ENCODE data around the gene CCDC88C. TPM values are rescaled to one million over a fixed set of nuclear protein-coding genes. Genes with fewer than 3 reads are reported as not detected.

The CCDC88C gene
- total RNA-seq, 1 donor: 0.36 TPM

DNA sequence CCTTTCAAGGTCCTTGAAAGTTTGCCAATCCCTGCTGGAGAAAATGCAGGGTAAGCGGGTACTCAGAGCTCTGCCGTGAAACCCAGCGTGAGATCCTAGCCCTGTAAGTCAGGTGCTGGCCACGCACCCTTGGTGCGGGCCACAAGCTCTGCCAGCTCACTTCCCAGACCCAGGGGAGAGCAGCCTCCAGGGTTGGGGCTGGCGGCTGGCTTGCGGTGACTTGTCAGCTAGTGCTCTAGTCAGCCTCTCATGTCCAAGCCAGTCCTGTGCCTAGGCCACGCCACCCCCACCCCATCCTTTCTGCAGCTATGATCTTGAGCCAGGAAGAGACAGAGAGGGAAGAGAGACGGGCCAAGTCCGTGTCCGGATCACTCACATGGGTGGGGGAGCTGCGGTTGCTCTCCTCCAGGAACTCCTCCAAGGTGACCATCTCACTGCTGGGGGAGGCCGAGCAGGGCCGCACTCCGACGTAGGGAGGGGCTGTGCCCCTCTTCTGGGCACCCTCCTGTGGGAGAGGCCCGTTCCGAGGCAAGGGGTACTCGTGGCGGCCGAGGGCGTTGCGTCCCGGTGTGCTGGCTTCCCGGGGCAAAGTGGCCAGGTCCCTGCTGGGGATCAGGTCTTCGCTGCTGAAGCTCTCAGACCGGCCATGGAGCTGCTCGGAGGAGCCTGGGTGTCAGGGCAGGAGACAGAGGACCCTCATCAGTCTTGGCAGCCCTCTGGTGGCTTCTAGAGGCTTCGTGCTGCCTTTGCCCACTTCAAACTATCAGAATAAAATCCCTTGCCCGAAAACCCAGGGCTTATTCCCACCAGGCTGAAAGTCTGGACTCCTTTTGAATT lies 139.9 kb downstream of the CCDC88C start:
- Histone ChIP-seq H3K27ac (ENCODE audit: low read depth, low read length) (no peak overlapping the region), H3K4me2 (ENCODE audit: insufficient read depth, low read length) (no peak overlapping the region), H3K36me3 (ENCODE audit: insufficient read depth, low read length) (no peaks in the 10 kb centered on the region), H3K79me2 (ENCODE audit: insufficient read depth, low read length) (no peaks in the 10 kb centered on the region), H3K9me3 (ENCODE audit: low read depth, low read length) (no peaks in the 10 kb centered on the region), H3K27me3 (ENCODE audit: insufficient read depth, low read length) (no peaks in the 10 kb centered on the region), H4K20me1 (ENCODE audit: insufficient read depth, low read length) (no peaks in the 10 kb centered on the region), H3K4me3 (ENCODE audit: insufficient read depth, low read length) (no peak overlapping the region), H3K4me1 (ENCODE audit: insufficient read depth, low read length) (no peaks in the 10 kb centered on the region), H2AFZ (ENCODE audit: low read length) (no peak overlapping the region)
- no peak for DNase-seq (ENCODE audit: insufficient read length, low spot score, missing footprints)
- TF ChIP-seq, protein P1, sequence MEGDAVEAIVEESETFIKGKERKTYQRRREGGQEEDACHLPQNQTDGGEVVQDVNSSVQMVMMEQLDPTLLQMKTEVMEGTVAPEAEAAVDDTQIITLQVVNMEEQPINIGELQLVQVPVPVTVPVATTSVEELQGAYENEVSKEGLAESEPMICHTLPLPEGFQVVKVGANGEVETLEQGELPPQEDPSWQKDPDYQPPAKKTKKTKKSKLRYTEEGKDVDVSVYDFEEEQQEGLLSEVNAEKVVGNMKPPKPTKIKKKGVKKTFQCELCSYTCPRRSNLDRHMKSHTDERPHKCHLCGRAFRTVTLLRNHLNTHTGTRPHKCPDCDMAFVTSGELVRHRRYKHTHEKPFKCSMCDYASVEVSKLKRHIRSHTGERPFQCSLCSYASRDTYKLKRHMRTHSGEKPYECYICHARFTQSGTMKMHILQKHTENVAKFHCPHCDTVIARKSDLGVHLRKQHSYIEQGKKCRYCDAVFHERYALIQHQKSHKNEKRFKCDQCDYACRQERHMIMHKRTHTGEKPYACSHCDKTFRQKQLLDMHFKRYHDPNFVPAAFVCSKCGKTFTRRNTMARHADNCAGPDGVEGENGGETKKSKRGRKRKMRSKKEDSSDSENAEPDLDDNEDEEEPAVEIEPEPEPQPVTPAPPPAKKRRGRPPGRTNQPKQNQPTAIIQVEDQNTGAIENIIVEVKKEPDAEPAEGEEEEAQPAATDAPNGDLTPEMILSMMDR (IDR thresholded peaks at IDR 0.05; ENCODE audit: extremely low read depth, low read depth, low read length): no peak

DNA sequence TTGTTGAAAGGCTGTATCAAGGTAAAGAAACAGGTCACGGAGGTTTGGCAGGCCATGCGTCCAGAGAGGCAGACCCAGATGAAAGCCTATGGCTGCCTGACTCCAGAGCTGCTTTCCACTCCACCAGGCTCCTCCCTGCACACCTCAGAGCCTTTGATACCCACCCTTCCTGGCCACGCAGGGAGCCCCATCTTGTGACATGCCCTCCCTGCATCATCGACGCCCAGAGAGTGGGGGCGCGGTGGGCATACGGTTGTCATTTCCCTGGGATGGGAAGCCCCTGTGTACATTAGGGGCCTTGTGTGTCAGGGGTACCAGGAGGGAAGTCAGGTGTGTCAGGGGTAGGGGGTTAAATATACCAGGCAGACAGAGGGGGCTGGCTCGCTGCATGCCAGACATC lies 142.8 kb downstream of the CCDC88C start:
- H3K36me3 ChIP-seq (ENCODE audit: insufficient read depth, low read length): no peaks in the 10 kb centered on the region
- H3K27me3 ChIP-seq (ENCODE audit: insufficient read depth, low read length): no peaks in the 10 kb centered on the region
- H3K27ac ChIP-seq (ENCODE audit: low read depth, low read length): no peak overlapping the region
- DNase-seq (ENCODE audit: insufficient read length, low spot score, missing footprints): no peak
- H3K79me2 ChIP-seq (ENCODE audit: insufficient read depth, low read length): no peaks in the 10 kb centered on the region
- H3K4me2 ChIP-seq (ENCODE audit: insufficient read depth, low read length): no peak overlapping the region
- TF ChIP-seq, protein P1 (IDR thresholded peaks at IDR 0.05; ENCODE audit: extremely low read depth, low read depth, low read length): no peak
- no peaks in the 10 kb centered on the region for H4K20me1 ChIP-seq (ENCODE audit: insufficient read depth, low read length)
- H2AFZ ChIP-seq (ENCODE audit: low read length): no peak overlapping the region
- H3K4me1 ChIP-seq (ENCODE audit: insufficient read depth, low read length): peaks cover under 1% of the 10 kb centered on the region
- H3K4me3 ChIP-seq (ENCODE audit: insufficient read depth, low read length): no peak overlapping the region
- no peaks in the 10 kb centered on the region for H3K9me3 ChIP-seq (ENCODE audit: low read depth, low read length)

DNA sequence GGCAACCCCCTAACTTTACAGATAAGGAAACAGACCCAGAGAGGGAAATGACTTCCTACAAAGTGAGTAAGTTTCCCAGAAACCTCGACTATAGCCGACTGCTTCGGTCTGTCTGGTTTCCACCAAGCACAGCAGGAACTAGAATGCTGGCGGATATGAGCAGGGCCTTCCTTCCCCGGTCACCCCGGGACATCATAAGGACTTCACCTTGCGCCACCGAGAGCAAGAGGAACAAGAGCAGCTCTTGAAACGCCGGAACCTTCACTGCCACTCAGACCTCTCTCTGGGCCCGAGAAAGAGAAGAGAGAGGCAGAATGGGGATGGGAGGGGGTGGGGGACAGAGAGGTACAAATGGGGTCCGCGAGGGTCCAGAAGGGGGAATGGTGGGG lies 143.7 kb downstream of the CCDC88C start:
- Histone ChIP-seq H3K9me3 (ENCODE audit: low read depth, low read length) (no peaks in the 10 kb centered on the region), H3K4me2 (ENCODE audit: insufficient read depth, low read length) (no peak overlapping the region), H3K27me3 (ENCODE audit: insufficient read depth, low read length) (no peaks in the 10 kb centered on the region), H2AFZ (ENCODE audit: low read length) (no peak overlapping the region), H3K79me2 (ENCODE audit: insufficient read depth, low read length) (no peaks in the 10 kb centered on the region), H3K27ac (ENCODE audit: low read depth, low read length) (no peak overlapping the region), H4K20me1 (ENCODE audit: insufficient read depth, low read length) (no peaks in the 10 kb centered on the region), H3K36me3 (ENCODE audit: insufficient read depth, low read length) (no peaks in the 10 kb centered on the region), H3K4me3 (ENCODE audit: insufficient read depth, low read length) (no peak overlapping the region), H3K4me1 (ENCODE audit: insufficient read depth, low read length) (peaks cover 5% of the 10 kb centered on the region)
- DNase-seq (ENCODE audit: insufficient read length, low spot score, missing footprints): no peak
- TF ChIP-seq, protein P1 (IDR thresholded peaks at IDR 0.05; ENCODE audit: extremely low read depth, low read depth, low read length): no peak

DNA sequence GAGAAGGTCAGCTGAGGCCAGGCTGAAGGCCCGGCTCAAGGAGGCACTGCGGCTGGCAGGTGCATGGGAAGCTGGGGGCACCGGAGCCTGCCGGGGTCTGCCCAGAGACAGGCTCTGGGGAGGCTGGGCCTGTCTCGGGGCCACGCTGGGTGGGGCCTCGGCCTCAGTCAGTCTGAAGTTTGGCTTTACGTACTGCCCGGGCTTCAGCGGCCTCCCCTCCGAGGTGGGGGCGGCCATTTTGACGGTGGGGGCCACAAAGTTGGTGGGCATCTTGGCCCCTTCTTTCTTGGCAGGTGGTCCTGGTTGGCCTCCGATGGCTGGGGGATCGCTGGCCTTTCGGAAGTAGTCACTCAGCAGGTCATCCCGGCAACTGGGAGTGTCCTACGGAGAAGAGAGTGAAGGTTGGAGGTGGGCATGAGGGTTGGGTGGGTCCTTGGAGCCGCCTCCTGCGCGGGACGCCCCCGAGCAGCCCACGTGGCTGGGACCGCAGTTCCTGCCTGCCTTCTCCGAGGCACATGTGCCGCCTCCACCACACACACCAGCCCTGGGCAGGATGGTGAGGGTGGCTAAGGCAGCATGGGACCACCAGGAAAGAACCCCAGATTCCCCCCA lies 144.2 kb downstream of the CCDC88C start:
- Histone ChIP-seq H3K36me3 (ENCODE audit: insufficient read depth, low read length) (no peaks in the 10 kb centered on the region), H3K4me2 (ENCODE audit: insufficient read depth, low read length) (no peak overlapping the region), H2AFZ (ENCODE audit: low read length) (no peak overlapping the region), H3K4me1 (ENCODE audit: insufficient read depth, low read length) (peaks cover 5% of the 10 kb centered on the region), H3K27me3 (ENCODE audit: insufficient read depth, low read length) (no peaks in the 10 kb centered on the region), H3K79me2 (ENCODE audit: insufficient read depth, low read length) (no peaks in the 10 kb centered on the region), H3K27ac (ENCODE audit: low read depth, low read length) (no peak overlapping the region), H4K20me1 (ENCODE audit: insufficient read depth, low read length) (no peaks in the 10 kb centered on the region), H3K9me3 (ENCODE audit: low read depth, low read length) (no peaks in the 10 kb centered on the region), H3K4me3 (ENCODE audit: insufficient read depth, low read length) (no peak overlapping the region)
- DNase-seq (ENCODE audit: insufficient read length, low spot score, missing footprints): no peak
- TF ChIP-seq, protein P1 (IDR thresholded peaks at IDR 0.05; ENCODE audit: extremely low read depth, low read depth, low read length): no peak

Measured in osteoblast (primary cell).